ENCODE measurements around the gene CACNA1C. TPM values are rescaled to one million over a fixed set of nuclear protein-coding genes. Genes with fewer than 3 reads are reported as not detected.

Gene CACNA1C
- 0.55 and 1.3 TPM in 2 replicates for total RNA-seq

- Histone ChIP-seq H3K27me3 (ENCODE audit: control insufficient read depth, insufficient read depth, low read length) (peaks cover 64% of the 10 kb centered on the region), H3K36me3 (ENCODE audit: control insufficient read depth, insufficient read depth, low read length) (no peaks in the 10 kb centered on the region), H3K4me3 (ENCODE audit: low read depth, low read length) (peak within 1 kb of the TSS; percentile 13)
- DNase-seq (ENCODE audit: low read depth): no peak
- TF ChIP-seq, protein P1, sequence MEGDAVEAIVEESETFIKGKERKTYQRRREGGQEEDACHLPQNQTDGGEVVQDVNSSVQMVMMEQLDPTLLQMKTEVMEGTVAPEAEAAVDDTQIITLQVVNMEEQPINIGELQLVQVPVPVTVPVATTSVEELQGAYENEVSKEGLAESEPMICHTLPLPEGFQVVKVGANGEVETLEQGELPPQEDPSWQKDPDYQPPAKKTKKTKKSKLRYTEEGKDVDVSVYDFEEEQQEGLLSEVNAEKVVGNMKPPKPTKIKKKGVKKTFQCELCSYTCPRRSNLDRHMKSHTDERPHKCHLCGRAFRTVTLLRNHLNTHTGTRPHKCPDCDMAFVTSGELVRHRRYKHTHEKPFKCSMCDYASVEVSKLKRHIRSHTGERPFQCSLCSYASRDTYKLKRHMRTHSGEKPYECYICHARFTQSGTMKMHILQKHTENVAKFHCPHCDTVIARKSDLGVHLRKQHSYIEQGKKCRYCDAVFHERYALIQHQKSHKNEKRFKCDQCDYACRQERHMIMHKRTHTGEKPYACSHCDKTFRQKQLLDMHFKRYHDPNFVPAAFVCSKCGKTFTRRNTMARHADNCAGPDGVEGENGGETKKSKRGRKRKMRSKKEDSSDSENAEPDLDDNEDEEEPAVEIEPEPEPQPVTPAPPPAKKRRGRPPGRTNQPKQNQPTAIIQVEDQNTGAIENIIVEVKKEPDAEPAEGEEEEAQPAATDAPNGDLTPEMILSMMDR (IDR thresholded peaks at IDR 0.05; ENCODE audit: insufficient read depth, low read length, poor library complexity, severe bottlenecking): no peak
Observed at GRCh38 chr12:2052826-2053678, at the start of gene CACNA1C. Gene CACNA1C, plus strand, starts transcription at chr12:2052987. Its CDS starts 576 bp downstream, at chr12:2053563.

DNA sequence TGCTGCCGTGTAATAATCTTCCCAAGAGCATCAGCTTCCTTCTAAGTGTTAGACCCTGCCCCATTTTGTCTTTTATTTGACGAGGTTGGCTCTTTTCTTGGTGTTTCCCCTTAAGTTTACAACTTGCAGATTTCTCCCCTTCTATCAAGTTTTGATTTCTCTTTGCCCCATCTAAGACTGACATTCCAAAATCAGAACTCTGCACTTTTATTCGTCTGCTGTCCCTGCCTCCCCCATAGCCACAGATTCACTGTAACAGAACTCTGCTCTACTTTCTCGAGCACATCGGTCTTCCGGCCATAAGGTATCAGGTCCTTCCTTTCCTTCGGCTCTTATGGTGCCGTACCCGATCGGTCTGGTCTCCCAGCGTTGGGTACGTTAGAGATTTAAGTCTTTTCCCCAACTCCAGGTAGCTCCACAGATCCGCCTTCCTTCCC, 49.1 kb upstream of the CACNA1C start:
- TF ChIP-seq, protein P1 (IDR thresholded peaks at IDR 0.05; ENCODE audit: insufficient read depth, low read length, poor library complexity, severe bottlenecking): no peak
- Histone ChIP-seq H3K4me3 (ENCODE audit: low read depth, low read length) (peak overlapping the region; percentile 98), H3K36me3 (ENCODE audit: control insufficient read depth, insufficient read depth, low read length) (no peaks in the 10 kb centered on the region), H3K27me3 (ENCODE audit: control insufficient read depth, insufficient read depth, low read length) (no peaks in the 10 kb centered on the region)
- DNase-seq (ENCODE audit: low read depth): no peak

DNA sequence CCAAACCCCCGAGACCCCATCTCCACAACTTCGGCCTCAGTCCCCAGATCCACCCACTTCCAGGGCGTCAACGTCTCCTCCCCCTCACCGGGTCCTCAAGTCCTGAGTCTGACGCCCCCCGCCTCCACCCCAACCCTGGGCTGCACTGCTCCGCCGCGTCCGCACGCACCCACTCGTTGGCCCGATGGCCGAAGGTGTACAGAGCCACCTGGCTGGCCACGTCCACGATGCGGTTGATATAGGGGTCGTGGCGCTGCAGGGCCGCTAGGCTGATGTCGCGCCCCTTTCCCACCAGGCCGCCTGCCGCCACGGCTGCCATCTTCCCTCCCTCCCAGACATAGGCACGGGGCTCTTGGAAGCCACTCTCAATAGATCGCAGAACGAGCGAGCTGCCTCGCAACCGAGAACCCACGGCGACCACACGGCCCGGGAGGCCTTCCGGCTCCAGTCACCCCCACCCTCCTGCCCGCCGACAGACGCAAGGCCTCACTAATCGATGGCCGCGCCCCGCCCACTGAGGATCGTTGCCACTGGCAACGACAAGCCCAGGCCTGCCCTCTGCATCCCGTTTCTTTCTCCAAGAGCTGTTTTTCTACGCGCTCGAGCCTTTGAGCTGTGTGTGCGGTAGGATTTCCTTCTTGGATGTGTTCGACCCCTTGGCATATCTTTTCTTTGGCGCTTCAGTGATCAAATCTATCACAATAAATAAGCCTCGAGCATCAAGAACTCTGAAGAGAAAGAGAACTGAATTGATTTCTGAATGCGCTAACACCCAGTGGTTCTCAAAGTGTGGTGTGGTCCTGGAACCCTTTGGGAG, 48.5 kb upstream of the CACNA1C start, which contains the start of gene DCP1B:
Gene DCP1B (minus strand): TSS at position 345 of the 817 bp plus-strand sequence. CDS start 26 bp downstream, at position 319.
- peak; percentile 89 for DNase-seq (ENCODE audit: low read depth)
- H3K4me3 ChIP-seq (ENCODE audit: low read depth, low read length): peak within 1 kb of the TSS; percentile 98
- no peaks in the 10 kb centered on the region for H3K27me3 ChIP-seq (ENCODE audit: control insufficient read depth, insufficient read depth, low read length)

DNA sequence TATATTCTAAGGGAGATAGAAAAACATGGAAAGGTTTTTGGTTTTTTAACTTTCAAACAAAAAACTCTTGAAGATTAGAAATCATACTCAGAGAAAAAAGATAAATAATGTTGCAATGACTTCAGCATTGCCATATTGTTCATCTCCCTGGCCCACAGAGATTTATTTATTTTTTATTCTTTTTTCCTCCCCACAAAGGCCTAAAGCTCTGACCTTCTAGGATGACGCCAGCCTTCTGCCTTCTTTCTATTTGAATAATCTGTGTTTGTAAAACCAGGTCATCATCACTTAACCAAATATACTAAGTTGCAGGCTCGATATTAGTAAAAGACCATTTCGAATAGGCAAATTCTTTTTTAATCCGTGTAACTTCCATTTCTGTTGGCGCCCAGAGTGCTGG, 44.1 kb upstream of the CACNA1C start:
- Histone ChIP-seq H3K36me3 (ENCODE audit: control insufficient read depth, insufficient read depth, low read length) (no peaks in the 10 kb centered on the region), H3K4me3 (ENCODE audit: low read depth, low read length) (no peak overlapping the region), H3K27me3 (ENCODE audit: control insufficient read depth, insufficient read depth, low read length) (no peaks in the 10 kb centered on the region)
- TF ChIP-seq, protein P1 (IDR thresholded peaks at IDR 0.05; ENCODE audit: insufficient read depth, low read length, poor library complexity, severe bottlenecking): no peak
- no peak for DNase-seq (ENCODE audit: low read depth)

More for the DNA sequence above, 48.5 kb upstream of the CACNA1C start, which contains the start of gene DCP1B:
- TF ChIP-seq, protein P1 (IDR thresholded peaks at IDR 0.05; ENCODE audit: insufficient read depth, low read length, poor library complexity, severe bottlenecking): no peak
- H3K36me3 ChIP-seq (ENCODE audit: control insufficient read depth, insufficient read depth, low read length): no peaks in the 10 kb centered on the region

DNA sequence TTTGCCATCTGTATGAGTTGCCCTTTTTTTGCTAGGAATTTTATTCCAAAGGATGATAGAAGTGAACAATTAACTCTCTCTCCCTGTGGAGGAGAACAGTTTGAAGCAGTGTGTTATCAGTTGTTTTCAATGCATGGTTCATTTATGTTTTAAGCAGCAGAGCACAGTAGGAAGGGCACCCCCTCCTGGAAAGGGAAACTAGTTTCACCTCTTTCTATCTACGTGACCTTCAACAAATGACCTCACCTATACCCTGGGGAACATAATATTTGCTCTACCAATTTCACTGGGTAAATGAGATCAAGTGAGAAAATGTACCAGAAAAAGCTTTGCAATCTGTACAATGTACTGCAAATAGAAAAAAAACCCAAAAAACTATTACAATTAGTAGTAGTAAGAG, 43.2 kb upstream of the CACNA1C start:
- Histone ChIP-seq H3K4me3 (ENCODE audit: low read depth, low read length) (no peak overlapping the region), H3K36me3 (ENCODE audit: control insufficient read depth, insufficient read depth, low read length) (no peaks in the 10 kb centered on the region), H3K27me3 (ENCODE audit: control insufficient read depth, insufficient read depth, low read length) (no peaks in the 10 kb centered on the region)
- TF ChIP-seq, protein P1 (IDR thresholded peaks at IDR 0.05; ENCODE audit: insufficient read depth, low read length, poor library complexity, severe bottlenecking): no peak
- DNase-seq (ENCODE audit: low read depth): no peak

All from kidney epithelial cell (primary cell).